Stomach (tissue), 9 donors: ENCODE measurements around the gene ZNF497. TPM values are rescaled to one million over a fixed set of nuclear protein-coding genes. Genes with fewer than 3 reads are reported as not detected.

Source experiments
- DNase-seq, 2 donors: peaks; one replicate each; pipeline versions ENCODE4 v3.0.0 to v3.0.0-alpha.2; 2013 to 2019
- H3K27ac ChIP-seq, 5 donors: fragments of 200-600 bp in 4 of 5; sonication (generic) in 4 of 5; one replicate each; pipeline ENCODE4 v1.5.1; 2013 to 2019; ENCODE audit warnings: mild to moderate bottlenecking in 1 of 5, moderate library complexity in 1 of 5
- H3K27me3 ChIP-seq, 3 donors: fragments of 200-600 bp; sonication (generic); one replicate each; pipeline ENCODE4 v1.5.1; 2017 to 2019; ENCODE audit warnings: mixed run types in 1 of 3
- H3K36me3 ChIP-seq, 4 donors: fragments of 200-600 bp; sonication (generic); 1 replicate in 3 of 4; 2 replicates in 1 of 4; pipeline ENCODE4 v1.5.1; 2016 to 2019
- H3K4me1 ChIP-seq, 4 donors: fragments of 200-600 bp; sonication (generic); one replicate each; pipeline ENCODE4 v1.5.1; 2016 to 2019
- H3K4me3 ChIP-seq, 4 donors: fragments of 200-600 bp; sonication (generic) in 3 of 4; one replicate each; pipeline ENCODE4 v1.5.1; 2016 to 2019; ENCODE audit warnings: mild to moderate bottlenecking in 1 of 4
- H3K9me3 ChIP-seq, 4 donors: fragments of 200-600 bp; sonication (generic); one replicate each; pipeline ENCODE4 v1.5.1; 2016 to 2019
- EP300 ChIP-seq: sonication (generic); formaldehyde crosslinking; IDR thresholded peaks from one replicate; pipeline ENCODE4 v1.6.1; 2017; ENCODE audit warnings: antibody characterized with exemption
- POLR2A ChIP-seq, 4 donors: fragments of 450-650 bp; IDR thresholded peaks; one replicate each; pipeline ENCODE4 v1.6.1; 2016; ENCODE audit warnings: antibody characterized with exemption in 4 of 4, control low read depth in 2 of 4, mild to moderate bottlenecking in 1 of 4, moderate library complexity in 1 of 4
- POLR2AphosphoS5 ChIP-seq, 3 donors: sonication (generic); formaldehyde crosslinking; IDR thresholded peaks; one replicate each; pipeline ENCODE4 v1.6.1; 2016; ENCODE audit warnings: antibody characterized with exemption in 3 of 3
- WGBS, 5 donors: extraction: QIAGEN DNeasy Blood & Tissue Kit in 3 of 5; methylation state at CpG; one replicate each; pipeline versions ENCODE4 v1.1.5 to v1.1.7; 2013 to 2018; 5-methylcytosine and 5-hydroxymethylcytosine counted together
- intact Hi-C: fragments of 100-400 bp; cut with DNase I; formaldehyde crosslinking; loops from one replicate; pipeline ENCODE4 v1.15.1; 2023; ENCODE audit warnings: low total_unique reads
- polyA plus RNA-seq, 3 donors: library from polyadenylated mRNA; stranded (reverse); fragments of 200-250 nt; gene quantifications; one replicate each; pipeline ENCODE4 v1.2.3, GENCODE V29; 2013
- total RNA-seq, 5 donors: library from RNA; depleted of rRNA; stranded (reverse); fragments of >200 nt; gene quantifications; one replicate each; pipeline versions ENCODE4 v1.1.0 to v1.2.3, GENCODE V29; 2014 to 2016
- TF ChIP-seq, protein P1 (sequence below), 7 experiments: fragments of 450-650 bp in 4 of 7; fragments of 200-600 bp in 3 of 7; sonication (generic) in 3 of 7; IDR thresholded peaks; one replicate each; pipeline ENCODE4 v1.5.1; 2016 to 2019; ENCODE audit warnings: antibody characterized with exemption in 7 of 7, control low read depth in 2 of 7, mild to moderate bottlenecking in 1 of 7
- donor health status: healthy with polysubstance abuse.
- donor health status: Bipolar disorder and iron deficiency.
- donor health status: healthy.

Gene ZNF497
- total and polyA plus RNA-seq, 8 donors, result 0.12 to 12.3 (median 1.0) TPM; not detected in 1

DNA sequence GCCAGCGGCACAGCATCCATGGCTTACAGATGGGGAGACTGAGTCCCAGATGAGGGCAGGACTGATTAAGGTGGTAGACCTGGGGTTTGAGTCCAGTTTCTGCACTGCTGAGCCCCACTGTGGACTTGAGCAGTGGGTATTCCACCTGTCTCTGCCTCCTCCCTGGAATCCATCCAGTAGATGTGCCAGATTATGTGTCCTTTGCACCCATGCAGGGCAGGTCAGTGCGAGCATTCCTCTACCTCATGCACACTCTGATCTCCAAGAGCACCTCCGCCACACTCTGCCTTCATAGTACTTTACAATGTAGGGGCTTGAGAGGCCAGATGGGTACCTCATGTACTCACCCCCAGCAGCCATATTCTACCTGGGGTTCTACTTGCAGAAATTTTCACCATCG is 25.7 kb downstream of the ZNF497 start:
- peaks cover 0 to 17% (median 11%) of the 10 kb centered on the region in 4 donors for H3K9me3 ChIP-seq
- H3K27ac ChIP-seq, result no peak overlapping the region
- no peak for DNase-seq
- 93 to 100% (median 98%) methylated on average over 4 of the region's 4 CpGs for WGBS, 5 donors
- H3K4me1 ChIP-seq, result no peaks in the 10 kb centered on the region
- intact Hi-C loops, result no loop called here
- H3K4me3 ChIP-seq, result no peak overlapping the region
- no peaks in the 10 kb centered on the region for H3K27me3 ChIP-seq
- H3K36me3 ChIP-seq, result peaks cover 29 to 71% (median 67%) of the 10 kb centered on the region in 4 donors
- TF ChIP-seq, protein P1, sequence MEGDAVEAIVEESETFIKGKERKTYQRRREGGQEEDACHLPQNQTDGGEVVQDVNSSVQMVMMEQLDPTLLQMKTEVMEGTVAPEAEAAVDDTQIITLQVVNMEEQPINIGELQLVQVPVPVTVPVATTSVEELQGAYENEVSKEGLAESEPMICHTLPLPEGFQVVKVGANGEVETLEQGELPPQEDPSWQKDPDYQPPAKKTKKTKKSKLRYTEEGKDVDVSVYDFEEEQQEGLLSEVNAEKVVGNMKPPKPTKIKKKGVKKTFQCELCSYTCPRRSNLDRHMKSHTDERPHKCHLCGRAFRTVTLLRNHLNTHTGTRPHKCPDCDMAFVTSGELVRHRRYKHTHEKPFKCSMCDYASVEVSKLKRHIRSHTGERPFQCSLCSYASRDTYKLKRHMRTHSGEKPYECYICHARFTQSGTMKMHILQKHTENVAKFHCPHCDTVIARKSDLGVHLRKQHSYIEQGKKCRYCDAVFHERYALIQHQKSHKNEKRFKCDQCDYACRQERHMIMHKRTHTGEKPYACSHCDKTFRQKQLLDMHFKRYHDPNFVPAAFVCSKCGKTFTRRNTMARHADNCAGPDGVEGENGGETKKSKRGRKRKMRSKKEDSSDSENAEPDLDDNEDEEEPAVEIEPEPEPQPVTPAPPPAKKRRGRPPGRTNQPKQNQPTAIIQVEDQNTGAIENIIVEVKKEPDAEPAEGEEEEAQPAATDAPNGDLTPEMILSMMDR (IDR thresholded peaks at IDR 0.05), result no peak
- TF ChIP-seq POLR2A (IDR thresholded peaks at IDR 0.05) (no peak), EP300 (no peak), POLR2AphosphoS5 (IDR thresholded peaks at IDR 0.05) (no peak)

DNA sequence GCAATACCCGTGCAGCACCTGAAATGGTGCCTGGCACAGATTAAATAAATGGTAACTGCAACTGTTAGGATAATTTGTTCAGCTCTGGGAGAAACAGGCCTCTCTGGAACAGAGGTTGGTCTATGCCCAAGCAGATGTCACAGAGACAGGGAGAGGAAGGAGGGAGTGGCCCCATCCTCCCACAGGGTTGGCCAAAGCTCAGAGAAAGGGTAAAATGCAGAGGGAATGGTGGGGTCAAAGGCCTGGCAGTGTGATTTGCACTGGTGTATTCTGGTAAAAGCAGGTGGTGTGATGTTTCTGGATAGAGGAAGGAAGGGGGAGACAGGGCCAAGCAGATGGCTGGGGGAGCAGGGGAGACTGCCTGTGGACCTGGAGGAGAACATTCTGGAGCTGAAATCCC is 26.3 kb downstream of the ZNF497 start:
- no peak for TF ChIP-seq EP300
- no peak for TF ChIP-seq POLR2A (IDR thresholded peaks at IDR 0.05)
- Histone ChIP-seq H3K4me3 (no peak overlapping the region), H3K27ac (no peak overlapping the region), H3K27me3 (no peaks in the 10 kb centered on the region), H3K4me1 (no peaks in the 10 kb centered on the region), H3K36me3 (peaks cover 29 to 65% (median 63%) of the 10 kb centered on the region in 4 donors), H3K9me3 (peaks cover 0 to 17% (median 11%) of the 10 kb centered on the region in 4 donors)
- intact Hi-C loops, result no loop called here
- no peak for DNase-seq
- WGBS, 5 donors, result 93 to 100% (median 97%) methylated on average over 1 of the region's 1 CpG

DNA sequence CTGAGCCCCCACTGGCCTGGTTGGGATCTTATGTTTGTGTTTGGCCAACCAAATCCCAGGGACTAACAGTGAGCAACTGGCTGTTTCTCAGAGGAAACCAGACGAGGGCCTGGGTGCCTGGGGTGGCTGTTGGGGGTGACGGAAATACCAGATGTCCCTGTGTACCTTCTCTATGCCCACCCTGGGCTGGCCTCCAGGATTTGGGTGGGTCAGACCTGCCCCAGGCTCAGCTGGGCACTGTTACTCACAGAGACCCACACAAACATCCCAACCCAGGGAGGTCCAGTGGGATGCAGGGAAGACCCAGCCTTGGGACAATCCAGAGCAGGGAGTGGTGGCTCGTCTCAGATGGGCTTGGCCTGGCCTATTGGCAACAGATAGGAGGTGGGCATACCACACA is 26.9 kb downstream of the ZNF497 start:
- 76 to 92% (median 83%) methylated on average over 2 to 3 of the region's 3 CpGs for WGBS, 5 donors
- peaks cover 29 to 60% (median 57%) of the 10 kb centered on the region in 4 donors for H3K36me3 ChIP-seq
- intact Hi-C loops, result no loop called here
- peaks cover 0 to 4% (median under 1%) of the 10 kb centered on the region in 4 donors for H3K4me1 ChIP-seq
- no peaks in the 10 kb centered on the region for H3K27me3 ChIP-seq
- TF ChIP-seq EP300 (no peak), POLR2AphosphoS5 (IDR thresholded peaks at IDR 0.05) (no peak), POLR2A (IDR thresholded peaks at IDR 0.05) (no peak)
- TF ChIP-seq, protein P1 (IDR thresholded peaks at IDR 0.05), result no peak
- no peak overlapping the region for H3K27ac ChIP-seq
- no peak for DNase-seq
- H3K9me3 ChIP-seq, result peaks cover 0 to 17% (median 11%) of the 10 kb centered on the region in 4 donors
- no peak overlapping the region for H3K4me3 ChIP-seq

DNA sequence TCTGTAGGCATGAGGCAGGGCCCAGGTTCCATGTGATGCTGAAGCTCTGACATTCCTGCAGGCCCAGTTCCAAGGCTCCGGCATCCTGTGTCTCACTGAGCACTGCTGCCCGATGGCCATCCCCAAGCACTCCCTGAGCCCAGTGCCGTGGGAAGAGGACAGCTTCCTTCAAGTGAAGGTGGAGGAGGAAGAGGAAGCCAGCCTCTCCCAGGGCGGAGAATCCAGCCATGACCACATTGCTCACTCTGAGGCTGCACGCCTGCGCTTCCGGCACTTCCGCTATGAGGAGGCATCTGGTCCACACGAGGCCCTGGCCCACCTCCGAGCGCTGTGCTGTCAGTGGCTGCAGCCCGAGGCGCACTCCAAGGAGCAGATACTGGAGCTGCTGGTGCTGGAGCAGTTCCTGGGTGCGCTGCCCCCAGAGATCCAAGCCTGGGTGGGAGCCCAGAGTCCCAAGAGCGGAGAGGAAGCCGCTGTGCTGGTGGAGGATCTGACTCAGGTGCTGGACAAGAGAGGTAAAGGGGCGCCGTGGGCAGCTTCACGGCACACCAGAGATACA is 27.8 kb downstream of the ZNF497 start:
- Histone ChIP-seq H3K4me1 (peaks cover 0 to 5% (median 2%) of the 10 kb centered on the region in 4 donors), H3K4me3 (no peak overlapping the region), H3K36me3 (peaks cover 29 to 54% (median 52%) of the 10 kb centered on the region in 4 donors), H3K27ac (no peak overlapping the region), H3K9me3 (peaks cover 0 to 17% (median 11%) of the 10 kb centered on the region in 4 donors), H3K27me3 (no peaks in the 10 kb centered on the region)
- intact Hi-C loops, result no loop called here
- DNase-seq, result no peak
- 91 to 97% (median 96%) methylated on average over 18 to 19 of the region's 19 CpGs for WGBS, 5 donors
- TF ChIP-seq POLR2AphosphoS5 (IDR thresholded peaks at IDR 0.05) (no peak), EP300 (no peak), POLR2A (IDR thresholded peaks at IDR 0.05) (no peak)
- TF ChIP-seq, protein P1 (IDR thresholded peaks at IDR 0.05), result no peak

DNA sequence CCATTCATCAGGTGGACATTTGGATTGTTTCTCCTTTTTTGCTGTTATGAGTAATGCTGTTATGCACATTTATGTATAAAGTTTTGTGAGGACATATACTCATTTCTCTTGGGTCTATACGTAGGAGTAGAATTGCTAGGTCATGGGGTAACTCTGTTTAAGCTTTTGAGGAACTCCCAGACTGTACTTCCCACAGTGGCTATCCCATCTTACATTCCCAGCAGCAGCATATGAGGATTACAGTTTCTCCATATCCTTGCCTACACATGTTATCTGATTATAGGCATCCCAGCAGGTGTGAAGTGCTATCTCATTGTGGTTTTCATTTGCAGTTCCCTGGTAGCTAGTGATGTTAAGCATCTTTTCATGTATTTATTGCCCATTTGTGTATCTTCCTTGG is 29.9 kb downstream of the ZNF497 start:
- Histone ChIP-seq H3K9me3 (no peaks in the 10 kb centered on the region), H3K4me1 (peaks cover 3 to 20% (median 13%) of the 10 kb centered on the region in 4 donors), H3K4me3 (no peak overlapping the region), H3K27me3 (no peaks in the 10 kb centered on the region), H3K27ac (no peak overlapping the region), H3K36me3 (peaks cover 11 to 33% (median 31%) of the 10 kb centered on the region in 4 donors)
- intact Hi-C loops, result no loop called here
- TF ChIP-seq POLR2AphosphoS5 (IDR thresholded peaks at IDR 0.05), result no peak
- TF ChIP-seq, protein P1 (IDR thresholded peaks at IDR 0.05), result no peak
- no peak for TF ChIP-seq POLR2A (IDR thresholded peaks at IDR 0.05)
- TF ChIP-seq EP300, result no peak
- 79 to 100% (median 88%) methylated on average over 1 of the region's 1 CpG for WGBS, 5 donors
- DNase-seq, result no peak
